Measurements from ENCODE around the gene NANS.
"Not testable (repeated sequence)": the region's sequence is repeated elsewhere in the genome, so short reads cannot be mapped to it uniquely, and the experiment has no call there.

The NANS gene

DNA sequence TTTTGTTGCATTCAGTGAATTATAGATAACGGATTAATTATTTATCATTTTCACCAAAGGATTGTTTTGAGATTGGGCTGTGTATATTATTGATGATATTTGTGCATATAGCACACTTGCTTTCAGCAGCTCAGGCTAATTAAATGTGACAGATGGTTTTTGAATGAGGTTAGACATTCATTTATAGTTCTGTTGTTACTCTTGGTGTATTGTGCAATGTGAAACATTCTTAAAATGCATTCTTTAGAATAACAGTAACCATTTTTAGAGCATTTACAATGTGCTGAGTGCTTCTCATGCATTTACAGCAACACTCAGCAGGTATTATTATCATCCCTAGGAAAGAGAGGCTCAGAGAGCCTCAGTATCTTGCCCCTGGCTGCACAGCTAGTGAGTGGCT lies 23.8 kb downstream of the NANS start:
- DNase-seq: no peak

- no peak for DNase-seq
Observed at GRCh38 chr9:98080780-98081179, 24.2 kb downstream of the NANS start.

- no peak for DNase-seq
Observed at GRCh38 chr9:98081477-98082219, 25.1 kb downstream of the NANS start.

DNA sequence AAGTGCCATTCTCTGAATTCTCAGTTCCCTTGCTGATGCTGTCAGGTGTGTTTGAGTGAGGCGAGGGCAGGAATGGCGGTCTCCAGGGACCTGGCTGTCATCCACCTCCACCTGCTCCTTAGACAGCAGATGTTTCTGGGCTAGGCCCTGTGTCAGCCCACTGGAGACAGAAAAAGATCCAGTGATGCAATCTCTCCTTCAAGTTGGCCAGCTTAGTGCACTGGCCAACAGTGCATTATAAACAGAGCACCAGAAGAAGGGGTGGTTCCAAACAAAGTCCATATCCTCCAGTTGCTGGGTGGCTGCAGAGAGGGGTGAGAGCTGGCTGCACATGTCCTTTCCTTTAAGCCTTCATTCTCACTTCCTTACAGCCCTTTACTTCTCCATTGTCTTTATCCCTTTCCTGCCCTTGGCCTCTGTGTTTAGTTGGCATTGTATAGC lies 26.5 kb downstream of the NANS start:
- no peak for DNase-seq

DNA sequence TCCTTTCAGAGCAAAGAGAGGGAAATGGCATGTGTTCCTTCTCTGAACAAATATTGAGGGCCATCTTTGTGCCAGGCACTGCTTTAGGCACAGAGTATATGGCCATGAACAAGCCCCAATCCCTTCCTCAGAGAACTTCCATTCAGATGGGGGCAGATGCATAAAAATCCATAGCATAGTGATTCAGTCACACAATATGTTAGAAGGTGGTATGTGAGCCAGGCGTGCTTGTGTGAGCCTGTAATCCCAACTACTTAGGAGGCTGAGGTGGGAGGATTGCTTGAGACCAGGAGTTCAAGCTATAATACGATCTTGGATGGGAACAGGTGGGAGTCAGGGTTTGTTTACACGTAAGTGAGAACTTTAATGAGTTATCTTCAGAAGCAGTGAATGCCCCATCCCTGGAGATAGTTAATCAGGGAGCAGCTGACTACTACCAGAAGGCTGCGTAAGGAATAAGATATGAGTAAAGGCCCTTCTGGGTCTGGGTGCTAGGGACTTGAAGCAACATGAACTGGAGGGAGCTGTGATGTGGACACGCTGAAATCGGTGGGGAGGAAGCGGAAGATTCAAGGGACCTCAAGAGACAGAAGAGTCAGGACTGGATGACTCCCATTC lies 27.1 kb downstream of the NANS start:
- no peak for DNase-seq

DNA sequence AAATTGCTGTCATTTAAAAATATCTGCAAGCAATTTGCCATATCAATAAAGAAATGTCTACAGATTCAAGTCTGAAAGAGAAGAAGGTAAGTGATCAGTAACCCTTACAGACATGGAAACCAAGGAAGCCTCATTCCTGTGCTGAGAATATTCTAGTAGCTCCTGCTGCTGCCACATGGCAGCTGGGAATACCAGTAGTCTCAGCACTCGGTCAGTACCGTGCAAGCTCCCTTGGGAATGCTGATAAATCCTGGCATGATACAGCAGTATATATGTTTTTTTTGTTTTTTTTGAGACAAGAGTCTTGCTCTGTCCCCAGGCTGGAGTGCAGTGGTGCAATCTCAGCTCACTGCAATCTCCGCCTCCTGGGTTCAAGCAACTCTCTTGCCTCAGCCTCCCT lies 27.9 kb downstream of the NANS start:
- no peak for DNase-seq

GRCh38 chr9:98085058-98085457 lies 28.5 kb downstream of the NANS start:
- no peak for DNase-seq

GRCh38 chr9:98085944-98086343 lies 29.4 kb downstream of the NANS start:
- no peak for DNase-seq

- DNase-seq: no peak
Observed at GRCh38 chr9:98086461-98086860, 29.9 kb downstream of the NANS start.

DNA sequence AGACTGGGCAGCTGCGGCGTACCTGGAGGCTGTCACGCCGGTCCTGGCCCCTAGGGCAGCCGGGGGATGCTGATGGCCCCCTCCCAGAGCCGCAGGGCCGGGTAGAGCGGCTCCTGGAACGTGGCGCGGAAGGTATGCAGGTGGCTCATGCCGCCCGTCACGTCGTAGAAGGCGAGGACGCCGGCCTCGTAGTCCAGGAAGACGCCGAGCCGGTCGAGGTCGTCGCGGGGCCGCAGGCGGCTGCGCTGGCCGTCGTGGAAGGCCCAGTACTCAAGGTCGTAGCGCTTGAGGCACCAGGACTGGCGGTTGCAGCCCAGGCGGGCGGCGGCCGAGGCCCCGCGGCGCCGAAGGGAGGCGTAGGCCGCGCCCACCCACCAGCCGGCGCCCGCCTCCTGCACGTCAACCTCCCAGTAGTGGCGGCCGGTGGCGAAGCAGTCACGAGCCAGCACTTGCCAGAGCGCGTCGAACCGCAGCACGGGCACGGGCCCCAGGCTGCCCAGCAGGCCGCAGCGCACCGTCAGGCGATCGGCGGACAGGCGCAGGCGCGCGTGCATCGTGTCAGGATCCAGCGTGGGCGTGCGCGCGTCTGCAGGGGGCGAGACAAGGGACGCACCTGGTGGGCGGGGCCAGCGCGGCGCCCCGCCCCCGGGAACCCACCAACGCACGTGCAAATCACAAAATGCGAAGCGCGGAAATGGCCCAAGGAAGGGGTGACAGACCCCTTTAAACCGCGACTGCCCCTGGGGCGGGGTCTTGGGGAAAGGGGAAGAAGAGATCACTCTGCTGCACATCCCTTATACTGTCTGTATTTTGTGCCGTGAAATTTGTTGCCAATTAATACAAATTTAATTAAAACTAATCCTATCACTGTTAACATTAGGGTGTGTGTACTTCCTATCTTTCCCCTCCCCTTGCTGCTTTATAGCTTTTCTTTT lies 31.2 kb downstream of the NANS start:
- DNase-seq: no peak

GRCh38 chr9:98090674-98091073 lies 34.1 kb downstream of the NANS start:
- DNase-seq: not testable (repeated sequence)

- DNase-seq: no peak
Observed at GRCh38 chr9:98091735-98092612, 35.4 kb downstream of the NANS start.

GRCh38 chr9:98092613-98092931 lies 36.0 kb downstream of the NANS start:
- no peak for DNase-seq

- DNase-seq: no peak
Observed at GRCh38 chr9:98094316-98094715, 37.8 kb downstream of the NANS start.

- DNase-seq: no peak
Observed at GRCh38 chr9:98094851-98095250, 38.3 kb downstream of the NANS start.

DNA sequence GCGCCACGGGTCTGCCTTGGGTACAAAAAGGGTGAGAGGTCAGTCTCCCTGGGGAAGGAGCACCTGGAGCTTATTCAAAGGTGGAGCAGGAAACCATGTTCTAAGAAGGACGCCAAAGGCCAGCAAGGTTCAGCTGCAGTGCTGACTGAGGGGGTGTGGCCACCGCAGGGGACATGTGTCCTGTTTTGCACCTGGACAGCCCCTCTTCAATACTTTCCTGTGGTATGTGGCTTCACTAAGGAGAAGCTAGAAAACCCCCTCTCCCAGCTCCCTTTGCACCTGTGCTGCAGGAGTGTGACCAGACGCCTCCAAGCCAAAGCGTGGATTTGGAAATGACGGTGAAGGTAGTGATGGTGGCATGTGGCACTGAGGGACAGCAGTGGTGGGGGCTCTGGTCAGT lies 38.9 kb downstream of the NANS start:
- no peak for DNase-seq

DNA sequence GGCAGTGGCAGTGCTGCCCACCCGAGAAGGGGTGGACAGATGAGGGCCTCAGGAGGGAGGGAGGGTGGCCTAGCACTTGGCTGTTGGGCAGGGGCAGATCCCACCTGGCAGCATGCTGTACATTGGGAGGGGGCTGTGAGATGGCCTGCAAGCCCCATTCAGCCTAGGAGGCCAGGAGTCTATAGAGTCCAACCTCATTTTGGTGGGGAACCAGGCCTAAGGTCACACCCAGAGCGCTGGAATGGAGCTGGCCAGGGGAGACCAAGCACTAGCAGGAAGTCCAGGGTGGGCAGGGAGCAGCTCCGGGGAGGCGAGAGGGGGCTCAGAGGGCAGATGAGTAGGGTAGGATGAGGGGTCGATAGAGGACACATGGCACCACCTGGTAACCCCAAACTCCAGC lies 39.6 kb downstream of the NANS start:
- DNase-seq: no peak

GRCh38 chr9:98097836-98098235 lies 41.3 kb downstream of the NANS start:
- no peak for DNase-seq

GRCh38 chr9:98099346-98099745 lies 42.8 kb downstream of the NANS start:
- DNase-seq: no peak

DNA sequence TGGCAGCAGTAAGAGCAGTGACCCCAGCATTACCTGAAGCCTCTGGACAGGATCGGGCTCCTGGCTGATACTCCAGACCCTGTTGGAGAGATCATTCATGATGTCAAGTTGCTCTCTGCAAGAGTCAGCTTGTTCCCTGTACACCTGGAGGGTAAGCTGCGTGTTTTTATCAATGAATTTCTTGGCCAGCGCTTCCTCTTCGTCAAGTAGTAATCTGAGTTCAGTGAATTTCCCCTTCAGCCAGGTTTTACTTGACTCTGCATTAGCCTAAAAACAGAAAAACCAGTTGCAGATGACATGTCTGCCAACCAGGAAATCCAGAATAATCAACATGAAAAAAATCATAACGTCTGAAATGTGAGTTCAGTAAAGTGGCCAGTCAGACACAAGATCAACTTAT lies 43.4 kb downstream of the NANS start:
- DNase-seq: no peak

DNA sequence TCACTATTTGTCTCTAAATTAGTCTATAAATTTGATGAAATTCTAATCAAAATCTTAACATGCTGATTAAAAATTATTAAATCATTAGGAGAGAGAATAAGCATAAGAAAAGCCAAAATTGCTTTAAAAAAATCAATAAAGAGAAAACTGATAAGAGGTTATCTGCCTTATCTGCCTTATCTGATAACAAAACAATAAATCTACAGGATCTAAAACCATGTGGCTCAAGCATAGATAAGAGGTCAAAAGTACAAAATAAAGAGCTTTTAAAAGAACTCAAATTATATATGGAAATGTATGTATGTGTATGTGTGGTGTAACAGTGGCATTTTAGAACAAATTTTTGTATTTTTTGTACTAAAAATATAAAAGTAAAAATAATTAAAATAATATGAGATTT lies 43.9 kb downstream of the NANS start:
- DNase-seq: no peak

- no peak for DNase-seq
Observed at GRCh38 chr9:98101416-98101815, 44.9 kb downstream of the NANS start.

GRCh38 chr9:98101868-98102273 lies 45.3 kb downstream of the NANS start:
- peak; percentile 95 for DNase-seq

All from GF-D8 (cell line).